GM19468 (cell line): Measurements from ENCODE around the gene FEM1B.

Experiments
- ATAC-seq: cut with Tn5 transposase; IDR thresholded peaks from one replicate; pipeline ENCODE4 v1.9.1; 2021; ENCODE audit warnings: mild to moderate bottlenecking, moderate library complexity, moderate number of reproducible peaks; ENCODE audit not compliant: unreplicated experiment; ENCODE audit errors: extremely low read depth

FEM1B gene

DNA sequence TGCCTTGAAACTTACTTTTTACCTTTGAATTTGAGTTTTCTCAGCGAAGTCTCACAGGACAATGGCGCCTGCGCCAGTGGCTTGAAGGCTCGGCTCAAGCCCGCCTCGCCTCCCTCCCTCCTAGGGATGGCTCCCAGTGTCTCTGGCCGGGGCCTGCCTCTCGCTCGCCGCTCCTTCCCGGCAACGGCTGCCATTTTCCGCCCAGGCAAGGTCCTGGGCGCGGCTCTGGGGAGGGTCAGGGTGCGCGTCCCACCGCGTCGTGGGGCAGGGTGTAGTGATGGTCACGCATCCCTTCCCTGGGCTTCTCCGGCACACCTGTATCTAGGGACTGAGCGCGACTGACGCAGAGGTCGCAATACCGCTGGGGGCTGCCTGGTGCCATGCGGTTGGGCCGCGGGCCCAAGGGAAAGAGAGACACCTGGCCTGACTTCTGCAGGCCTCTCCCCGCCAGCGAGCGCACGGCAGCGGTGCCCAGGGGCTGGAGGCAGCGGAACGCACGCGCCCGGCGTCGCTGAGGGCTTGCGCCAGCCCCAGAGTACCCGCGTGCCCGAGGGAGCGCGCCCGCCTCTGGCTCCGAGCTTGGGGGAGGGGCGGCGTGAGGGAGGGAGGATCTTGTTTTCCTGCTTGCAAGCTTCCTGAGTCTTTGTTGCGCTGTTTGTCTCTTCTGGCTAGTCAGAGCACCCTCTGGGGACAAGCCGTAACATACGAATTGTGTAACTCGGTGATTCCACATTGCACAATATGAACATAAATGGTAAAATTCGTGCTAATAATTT lies 20.7 kb upstream of the FEM1B start:
- ATAC-seq, result no peak

DNA sequence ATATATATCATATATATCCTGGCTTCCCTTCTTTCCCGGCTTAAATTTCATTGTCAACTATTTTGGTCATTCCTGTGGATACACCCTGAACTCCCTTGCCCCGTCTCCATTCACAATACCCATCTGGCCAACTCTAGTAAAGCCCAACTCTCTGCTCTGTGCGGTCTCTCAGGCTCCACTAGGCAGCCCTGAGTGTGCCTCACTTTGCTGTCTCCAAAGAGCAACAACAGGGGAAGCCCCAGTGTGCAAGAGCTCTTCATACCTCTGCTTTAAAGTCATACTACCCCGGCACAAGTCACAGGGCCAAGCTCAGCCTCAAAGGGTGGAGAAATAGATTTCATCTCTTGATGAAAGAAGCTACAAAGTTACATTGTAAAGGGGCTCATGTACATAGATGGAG lies 18.9 kb upstream of the FEM1B start:
- ATAC-seq, result no peak

DNA sequence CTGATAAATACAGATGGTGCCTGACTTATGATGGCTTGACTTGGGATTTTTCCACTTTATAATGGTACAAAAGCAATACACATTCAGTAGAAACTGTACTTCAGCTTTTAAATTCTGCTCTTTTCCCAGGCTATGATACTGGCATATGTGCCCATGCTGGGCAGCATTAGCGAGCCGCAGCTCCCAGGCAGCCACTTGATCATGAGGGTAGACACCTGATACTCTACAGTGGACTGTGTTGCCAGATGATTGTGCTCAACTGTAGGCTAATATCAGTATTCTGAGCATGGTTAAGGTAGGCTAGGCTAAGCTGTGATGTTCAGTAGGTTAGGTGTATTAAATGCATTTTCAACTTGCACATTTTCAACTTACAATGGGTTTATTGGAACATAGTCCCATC lies 17.7 kb upstream of the FEM1B start:
- ATAC-seq, result no peak

DNA sequence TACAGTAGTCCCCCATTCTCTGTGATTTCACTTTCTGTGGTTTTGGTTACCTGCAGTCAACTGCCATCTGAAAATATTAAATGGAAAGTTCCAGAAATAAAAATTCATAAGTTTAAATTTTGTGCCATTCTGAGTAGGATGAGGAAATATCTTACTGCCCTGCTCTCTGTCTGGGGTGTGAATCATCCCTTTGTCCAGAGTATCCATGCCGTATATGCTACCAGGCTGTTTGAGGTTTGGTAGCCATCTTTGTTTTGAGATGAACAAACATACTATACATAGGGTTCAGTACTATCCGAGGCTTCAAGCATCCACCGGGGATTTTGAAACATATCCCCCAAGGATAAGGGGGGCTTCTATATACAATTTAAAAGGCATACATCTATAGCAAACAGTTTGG lies 16.3 kb upstream of the FEM1B start:
- no peak for ATAC-seq

DNA sequence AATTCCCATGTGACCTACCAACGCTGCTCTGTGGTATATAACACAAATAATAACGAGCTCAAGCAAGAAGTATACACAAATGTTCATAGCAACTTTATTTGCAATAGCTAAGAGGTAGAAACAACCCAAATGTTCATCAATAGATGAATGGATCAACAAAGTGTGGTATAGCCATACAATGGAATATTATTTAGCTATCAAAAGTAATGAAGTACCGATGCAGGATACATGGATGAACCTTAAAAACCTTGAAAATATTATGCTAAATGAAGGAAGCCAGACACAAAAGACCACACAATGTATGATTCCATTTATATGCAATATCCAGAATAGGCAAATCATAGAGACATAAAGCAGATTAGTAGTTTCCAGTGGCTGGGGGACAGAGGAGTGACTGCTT lies 15.6 kb upstream of the FEM1B start:
- ATAC-seq, result no peak

DNA sequence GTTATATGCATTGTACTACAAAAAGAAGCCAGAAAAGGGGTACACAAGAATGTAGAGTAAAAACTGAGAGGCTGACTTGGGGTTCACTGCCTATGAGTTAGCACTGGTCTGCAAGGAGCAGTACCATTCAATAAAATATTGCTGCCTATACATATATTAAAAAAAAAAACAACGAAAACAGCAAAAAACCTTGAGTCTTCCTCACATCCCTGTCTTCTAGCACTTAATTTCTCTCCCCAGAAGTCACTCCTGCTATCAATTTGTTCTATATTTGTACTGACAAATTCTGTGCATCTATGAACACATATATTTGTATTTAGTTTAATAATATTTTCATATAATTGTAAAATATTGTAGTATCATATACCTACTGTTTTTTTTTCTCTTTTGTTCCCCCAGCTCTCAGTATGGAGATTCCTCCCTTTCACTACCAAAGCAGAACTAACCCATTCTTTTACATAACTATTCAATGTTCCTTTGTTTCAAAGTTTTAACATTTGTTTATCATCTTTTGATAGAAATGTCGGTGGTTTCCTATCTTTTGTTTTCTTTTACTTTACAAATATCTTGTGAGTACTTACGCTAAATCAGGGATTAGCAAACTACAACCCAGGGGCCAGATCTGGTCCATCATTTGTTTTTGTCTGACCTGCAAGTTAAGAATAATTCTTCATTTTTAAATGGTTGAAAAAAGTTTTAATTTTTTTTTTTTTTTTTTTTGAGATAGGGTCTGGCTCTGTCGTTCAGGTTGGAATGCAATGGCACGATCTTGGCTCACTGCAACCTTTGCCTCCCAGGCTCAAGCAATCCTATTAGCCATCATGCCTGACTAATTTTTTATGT lies 14.8 kb upstream of the FEM1B start:
- no peak for ATAC-seq

DNA sequence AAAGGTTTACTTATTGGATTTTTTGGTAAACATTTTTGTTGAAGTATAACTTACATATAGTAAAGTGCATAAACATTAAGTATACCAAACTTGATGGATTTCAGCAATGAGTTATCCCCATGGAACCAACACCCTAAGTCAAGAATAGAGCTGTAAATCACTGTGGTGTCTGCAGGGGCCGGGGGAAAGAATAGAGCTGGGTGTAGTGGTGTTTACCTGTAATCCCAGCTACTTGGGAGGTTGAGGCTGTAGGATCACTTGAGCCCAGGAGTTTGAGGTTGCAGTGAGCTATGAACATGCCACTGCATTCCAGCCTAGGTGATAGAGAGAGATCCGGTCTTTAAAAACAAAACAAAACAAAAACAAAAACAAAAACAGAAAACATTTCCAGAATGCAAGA lies 13.3 kb upstream of the FEM1B start:
- no peak for ATAC-seq

DNA sequence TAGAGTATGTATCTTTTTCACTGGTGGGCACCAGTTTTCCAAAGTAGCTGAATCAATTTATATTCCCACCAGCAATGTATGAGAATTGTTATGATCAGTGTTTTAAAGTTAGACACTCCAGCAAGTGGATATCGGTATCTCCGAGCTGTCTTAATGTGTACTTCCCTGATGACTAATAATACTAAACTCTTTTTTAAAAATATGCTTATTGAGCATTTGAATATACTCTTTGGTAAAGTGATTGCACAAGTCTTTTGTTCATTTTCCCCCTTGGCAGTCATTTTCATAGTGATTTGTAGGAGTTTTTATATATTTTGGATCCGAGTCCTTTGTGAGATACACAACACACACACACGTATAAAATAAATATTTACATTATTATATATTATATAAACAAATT lies 12.5 kb upstream of the FEM1B start:
- ATAC-seq, result no peak

DNA sequence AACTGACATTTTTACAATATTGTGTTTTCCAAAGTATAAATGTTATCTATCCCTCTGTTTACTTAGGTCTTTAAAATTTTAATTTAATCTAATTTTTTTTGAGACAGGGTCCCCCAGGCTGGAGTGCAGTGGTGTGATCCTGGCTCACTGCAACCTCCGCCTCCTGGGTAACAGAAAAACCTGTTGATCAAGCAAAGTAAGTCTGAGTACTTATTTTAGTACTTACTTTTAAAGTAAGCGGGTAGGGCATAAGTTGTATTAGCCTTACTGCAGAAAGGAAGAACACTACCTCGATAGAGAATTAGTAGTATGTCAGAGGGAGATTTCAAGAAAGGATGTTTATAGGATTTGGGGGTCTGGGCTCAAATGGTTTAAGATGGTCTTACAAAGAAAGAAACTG lies 11.9 kb upstream of the FEM1B start:
- ATAC-seq, result no peak

DNA sequence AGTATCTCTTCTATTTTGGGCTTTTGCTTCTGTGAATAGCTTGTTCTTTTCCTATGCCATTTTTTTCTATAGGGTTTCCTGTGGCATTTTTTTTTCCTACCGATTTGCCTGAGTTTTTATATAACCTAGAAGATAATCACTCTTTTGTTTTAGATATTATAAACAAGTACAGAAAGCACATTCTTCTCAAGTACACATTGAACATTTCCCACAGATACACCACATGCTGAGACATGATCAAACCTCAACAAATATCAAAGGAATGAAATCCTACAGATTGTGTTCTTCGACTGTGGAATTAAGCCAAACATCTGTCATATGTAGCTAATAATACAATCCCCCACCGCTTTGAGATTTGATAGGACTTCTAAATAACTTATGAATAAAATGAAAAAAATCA lies 9.1 kb upstream of the FEM1B start:
- ATAC-seq, result no peak

DNA sequence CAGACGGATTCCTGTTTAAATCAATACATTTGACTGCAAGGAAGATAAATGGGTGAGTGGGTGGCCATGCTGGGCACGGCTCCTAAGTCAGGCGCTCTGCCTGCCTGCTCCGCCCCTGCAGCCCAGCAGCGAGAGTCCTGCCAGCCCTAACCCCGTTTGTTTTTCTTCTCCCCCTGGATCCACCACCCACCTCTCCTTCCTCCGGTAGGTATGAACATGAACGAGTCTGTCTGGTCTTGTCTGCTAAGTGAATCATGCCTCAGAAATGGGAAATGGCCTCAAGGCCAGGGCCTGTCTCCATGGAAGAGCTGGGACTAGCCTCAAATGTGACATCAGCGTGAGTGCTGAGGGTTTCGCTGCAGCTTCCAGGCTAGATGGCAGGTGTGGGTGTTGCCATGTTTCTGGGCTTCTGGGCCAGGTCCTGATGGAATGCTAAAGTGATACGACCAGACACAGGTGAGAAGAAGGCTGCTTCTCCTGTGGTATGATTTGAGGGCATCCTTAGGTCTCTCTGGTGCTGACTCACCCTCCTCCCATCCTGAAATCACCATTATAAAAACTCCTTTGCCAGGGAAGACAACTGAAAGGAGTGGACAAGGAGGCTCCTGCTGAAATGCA lies 5.6 kb upstream of the FEM1B start:
- ATAC-seq, result no peak

DNA sequence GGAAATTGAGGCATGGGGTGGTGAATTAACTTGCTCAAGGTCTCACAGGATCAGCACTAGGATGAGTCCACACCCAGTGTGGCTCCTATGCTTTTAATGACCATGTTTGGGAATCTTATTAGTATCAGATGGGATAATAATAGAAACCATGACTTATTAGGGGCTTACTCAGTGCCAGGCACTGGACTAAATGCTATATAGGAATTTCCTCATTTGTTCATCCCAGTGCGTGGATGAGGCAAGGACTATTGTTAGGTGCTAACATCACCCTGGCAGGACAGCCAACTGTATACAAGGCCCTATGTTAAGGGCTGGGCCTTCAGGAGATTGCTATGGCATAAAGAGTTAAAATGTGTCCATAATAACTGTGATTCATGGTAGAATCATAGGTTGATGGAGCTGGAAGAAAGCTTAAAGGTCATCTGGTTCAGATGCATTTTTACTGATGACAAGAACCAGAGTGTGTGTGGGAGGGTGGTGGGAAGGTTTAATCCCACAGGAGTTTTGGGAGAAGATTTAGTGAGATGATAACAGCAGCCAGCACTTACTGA lies 4.7 kb upstream of the FEM1B start:
- ATAC-seq, result no peak

DNA sequence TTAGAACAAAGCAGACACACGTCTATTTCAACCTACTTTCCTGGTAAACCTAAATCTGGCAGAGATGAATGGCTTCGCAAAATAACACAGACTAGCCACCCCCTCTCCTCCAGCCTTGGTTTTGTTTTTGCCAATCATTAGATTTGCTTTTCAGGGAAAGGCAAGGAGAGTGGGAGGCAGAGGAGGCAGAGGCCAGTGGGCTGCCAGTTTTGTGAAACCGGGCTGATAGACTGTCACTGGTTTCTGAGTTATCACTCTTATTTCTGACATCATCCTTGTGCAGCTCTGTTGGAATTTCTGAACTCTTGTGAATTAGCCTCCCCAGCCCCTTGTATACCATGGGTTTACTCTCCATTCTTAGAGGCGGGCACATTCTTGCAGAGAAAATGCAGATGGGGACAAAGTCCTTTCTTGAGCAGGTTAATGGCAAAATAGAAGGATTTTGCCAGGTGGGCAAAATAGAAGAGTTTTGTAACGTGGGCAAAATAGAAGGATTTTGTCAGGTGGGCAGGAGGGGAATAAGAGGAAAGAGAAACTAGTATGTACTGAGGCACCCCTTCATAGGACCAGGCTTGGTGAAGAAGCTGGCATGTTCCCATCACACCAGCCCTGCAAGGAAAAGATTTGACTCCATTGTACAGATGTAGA lies 3.2 kb upstream of the FEM1B start:
- no peak for ATAC-seq

DNA sequence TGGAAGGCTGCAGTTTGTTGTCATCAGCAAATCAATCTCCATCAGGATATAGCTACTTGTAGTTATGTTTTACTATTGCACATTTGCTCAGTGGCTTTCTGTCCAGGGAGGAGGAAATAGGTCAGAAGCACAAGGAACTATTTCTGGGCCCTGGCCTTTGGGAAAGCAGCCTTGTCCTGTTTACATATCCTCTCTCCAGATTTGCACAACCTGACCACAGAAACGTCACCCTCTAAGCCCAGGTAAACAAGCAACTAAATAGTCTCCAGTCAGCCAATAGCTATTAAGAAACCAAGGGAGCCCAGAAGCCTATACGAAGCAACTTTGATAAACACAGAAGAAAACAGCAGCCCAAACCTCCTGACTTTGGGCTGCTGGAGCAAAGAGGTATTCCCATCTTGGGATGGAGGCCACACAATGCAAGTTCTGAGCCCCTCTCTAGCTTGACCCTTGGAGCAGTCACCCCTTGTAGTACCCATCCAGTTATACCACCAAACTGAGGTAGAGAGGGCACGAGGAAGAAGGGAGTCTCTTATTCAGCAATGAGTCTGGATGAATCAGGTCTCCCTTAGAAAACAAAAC lies 2.3 kb upstream of the FEM1B start:
- ATAC-seq, result no peak

DNA sequence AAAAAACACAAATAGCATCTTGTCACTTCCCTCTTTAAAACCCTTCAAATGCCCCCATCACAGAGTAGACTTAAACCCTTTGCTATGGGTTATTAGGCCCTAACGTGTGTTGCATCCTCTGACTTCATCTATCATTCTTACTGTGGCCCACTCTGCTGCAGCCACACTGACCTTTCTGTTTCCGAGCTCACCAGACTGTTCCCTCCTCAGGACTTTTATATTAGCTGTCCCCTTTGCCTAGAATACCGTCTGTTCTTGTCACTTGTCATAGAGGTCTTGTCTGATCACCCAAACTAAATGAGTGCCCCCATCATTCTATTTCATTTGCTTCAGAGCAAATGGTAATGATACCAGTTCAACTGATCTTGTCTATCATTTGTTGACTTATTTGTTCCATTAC lies 877 bp upstream of the FEM1B start:
- no peak for ATAC-seq

DNA sequence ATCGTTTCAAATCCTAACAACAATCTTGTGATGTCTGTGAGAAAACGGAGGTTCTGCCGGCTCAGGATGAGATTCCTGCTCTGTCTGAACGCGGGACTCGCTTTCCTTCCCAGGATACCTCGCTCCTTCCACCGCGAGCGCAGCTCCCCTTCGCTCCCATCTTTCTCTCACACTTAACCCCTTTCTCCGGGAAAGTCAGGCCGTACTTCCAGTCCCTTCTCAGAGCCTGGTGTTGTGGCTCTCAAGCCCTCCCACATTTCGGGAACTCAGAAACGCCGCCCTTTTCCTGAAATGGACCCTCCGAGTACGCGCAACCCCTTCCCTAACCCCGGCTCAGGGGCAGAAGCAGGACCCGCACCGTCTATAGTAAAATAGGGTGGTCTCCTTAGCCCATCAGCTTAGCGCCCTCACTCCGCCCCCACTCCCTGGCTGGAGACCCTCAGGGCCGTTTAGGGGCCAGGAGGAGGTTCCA lies 378 bp upstream of the FEM1B start:
- no peak for ATAC-seq

DNA sequence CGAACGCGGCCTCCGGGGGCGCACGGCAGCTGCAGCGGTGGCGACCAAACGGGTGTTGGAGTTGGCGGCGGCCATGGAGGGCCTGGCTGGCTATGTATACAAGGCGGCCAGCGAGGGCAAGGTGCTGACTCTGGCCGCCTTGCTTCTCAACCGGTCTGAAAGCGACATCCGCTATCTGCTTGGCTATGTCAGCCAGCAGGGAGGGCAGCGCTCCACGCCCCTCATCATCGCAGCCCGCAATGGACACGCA lies 725 bp downstream of the FEM1B start:
- no peak for ATAC-seq

DNA sequence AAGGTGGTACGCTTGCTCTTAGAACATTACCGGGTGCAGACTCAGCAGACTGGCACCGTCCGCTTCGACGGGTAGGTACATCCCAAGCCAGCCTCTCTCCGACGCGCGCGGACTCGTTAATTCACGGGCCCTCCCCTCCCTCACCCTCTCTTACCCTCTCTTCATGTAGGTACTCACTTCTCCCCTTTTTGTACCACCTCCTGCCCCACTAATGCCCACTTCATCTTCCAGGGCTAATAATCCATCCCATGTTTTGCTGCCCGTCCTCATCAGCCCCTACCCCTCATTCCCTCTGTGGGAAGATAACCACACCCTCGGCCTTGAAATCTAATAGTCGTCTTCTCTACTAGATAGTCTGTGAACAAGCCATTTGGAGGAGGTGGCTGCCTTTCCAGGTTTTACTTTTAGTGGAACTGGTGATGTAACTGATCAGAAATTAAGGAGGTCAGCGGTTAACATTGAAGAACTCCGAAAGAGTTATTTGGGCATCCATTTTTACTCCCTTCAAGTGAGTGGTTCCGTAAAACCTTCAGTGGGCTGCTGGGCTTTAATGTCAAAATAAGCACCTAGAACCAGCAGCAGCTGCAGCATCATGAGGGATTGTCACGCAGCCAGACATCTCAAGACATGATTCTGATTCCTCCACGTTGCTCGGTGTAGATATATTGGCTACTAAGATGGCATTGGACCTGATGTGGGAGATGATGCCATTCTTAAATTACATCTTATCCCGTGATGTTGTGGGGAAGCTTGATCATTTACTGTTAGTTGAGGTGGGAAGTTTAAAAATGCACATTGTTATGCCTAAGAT lies 1.3 kb downstream of the FEM1B start:
- ATAC-seq, result no peak
